ENCODE results near the gene MAP1LC3A. TPM values are rescaled to one million over a fixed set of nuclear protein-coding genes. Genes with fewer than 3 reads are reported as not detected.
A peak's percentile ranks its signal among the peaks of the same experiment; 100 is the strongest.

MAP1LC3A gene
- total and polyA plus RNA-seq, 2 donors (not counting 3 experiments of a cell fraction or from before 2014, with no cell fraction given) = 32.1 to 39.8 TPM

- H3K4me2 ChIP-seq (ENCODE audit: insufficient read depth, low read length) = no peak overlapping the region
- CTCF ChIA-PET = interaction anchor here (1.3 kb wide), 1 partner anchor 147 kb away, joined by 4 read pairs; no protein-coding TSS in a partner anchor
- H4K20me1 ChIP-seq (replicated peaks; ENCODE audit: control insufficient read depth, extremely low read depth, insufficient read depth, low read length) = no peaks in the 10 kb centered on the region
- no peak overlapping the region for H2AFZ ChIP-seq (ENCODE audit: low read depth, low read length)
- H3K4me1 ChIP-seq (ENCODE audit: control insufficient read depth, extremely low read depth, insufficient read depth, low read length) = no peaks in the 10 kb centered on the region
- POLR2A ChIA-PET = no interaction called here
- TF ChIP-seq POLR2A (IDR thresholded peaks at IDR 0.05; ENCODE audit: low read depth, low read length) (no peak), MYC (IDR thresholded peaks at IDR 0.05; ENCODE audit: low read depth, low read length) (no peak), GATA2 (IDR thresholded peaks at IDR 0.05; ENCODE audit: insufficient read depth, insufficient read length, low read depth, low read length) (no peak), POLR2AphosphoS5 (IDR thresholded peaks at IDR 0.05; ENCODE audit: insufficient read depth, low read depth, low read length) (no peak), MAX (IDR thresholded peaks at IDR 0.05; ENCODE audit: insufficient read depth, insufficient read length) (no peak), EZH2 (IDR thresholded peaks at IDR 0.05; ENCODE audit: borderline replicate concordance, low read depth, low read length, severe bottlenecking) (no peak), FOS (IDR thresholded peaks at IDR 0.05; ENCODE audit: borderline replicate concordance, insufficient read depth, low read length) (no peak), JUN (IDR thresholded peaks at IDR 0.05; ENCODE audit: borderline replicate concordance, insufficient read depth, insufficient read length, low read depth) (no peak), CTCF (IDR thresholded peaks at IDR 0.05; ENCODE audit: extremely low read depth in 1 of 2, insufficient read depth in 1 of 2, low read depth in 1 of 2, low read length in 2 of 2) (no peak)
- H3K9ac ChIP-seq (replicated peaks; ENCODE audit: extremely low read depth, insufficient read depth, low read length) = no peak overlapping the region
- no peak overlapping the region for H3K27ac ChIP-seq (ENCODE audit: insufficient read depth, low read depth, low read length)
- no peaks in the 10 kb centered on the region for H3K9me1 ChIP-seq (replicated peaks; ENCODE audit: control insufficient read depth, extremely low read depth, insufficient read depth, low read length)
- BruUV-seq (replicated peaks) = TSS peak; percentile 14
- H3K79me2 ChIP-seq (ENCODE audit: control insufficient read depth, insufficient read depth, low read length) = no peaks in the 10 kb centered on the region
- no peaks in the 10 kb centered on the region for H3K36me3 ChIP-seq (ENCODE audit: control insufficient read depth in 2 of 2, extremely low read depth in 1 of 2, insufficient read depth in 2 of 2, low read length in 2 of 2)
- dilution Hi-C loops (cut with MboI; ENCODE audit: extremely low pct_ligation_motif_present, low sequenced_read_pairs) (no loop called here), intact Hi-C loops (cut with micrococcal nuclease) (no loop called here)
- no peak for DNase-seq (ENCODE audit: low read depth, low spot score)
- H3K9me3 ChIP-seq (replicated peaks; ENCODE audit: control insufficient read depth, insufficient read depth, low read length) = no peaks in the 10 kb centered on the region
- no peak overlapping the region for H3K4me3 ChIP-seq (replicated peaks in 1 of 3; ENCODE audit: insufficient read depth in 1 of 3, low read depth in 1 of 3, low read length in 3 of 3)
- H3K27me3 ChIP-seq (ENCODE audit: control insufficient read depth in 2 of 2, insufficient read depth in 2 of 2, low read length in 2 of 2) = no peaks in the 10 kb centered on the region
- no peak for FAIRE-seq
These were observed 2.1 kb downstream of the MAP1LC3A start for GRCh38 chr20:34560614-34561013.

All from endothelial cell of umbilical vein (primary cell).